PC-3 (cell line): ENCODE data around the gene SNX7. TPM values are rescaled to one million over a fixed set of nuclear protein-coding genes. Genes with fewer than 3 reads are reported as not detected.

Source experiments
- ATAC-seq: fragments of 200-7000 bp; cut with Tn5 transposase; 2 replicates; pipeline ENCODE4 v1.9.1; 2020; ENCODE audit warnings: mild to moderate bottlenecking, moderate library complexity
- Bru-seq: library from RNA; stranded (reverse); fragments of 400-500 nt; gene quantifications from one replicate; lab custom pipeline; 2021; lab: Mats Ljungman, UMichigan
- BruChase-seq, 2 experiments: library from RNA; stranded (reverse); fragments of 400-500 nt; gene quantifications; one replicate each; lab custom pipeline; 2021; lab: Mats Ljungman, UMichigan
- BruUV-seq: library from RNA; stranded (reverse); fragments of 400-500 nt; replicated peaks from 2 replicates; lab custom pipeline; 2021; lab: Mats Ljungman, UMichigan
- CTCF ChIA-PET: fragments of 300-600 bp; sonication (Branson Sonifier 250); formaldehyde crosslinking; loops from one replicate; lab custom pipeline; 2022; ENCODE audit warnings: antibody characterized with exemption; lab: Charles Lee
- POLR2A ChIA-PET: fragments of 300-600 bp; sonication (Branson Sonifier 250); formaldehyde crosslinking; loops from one replicate; lab custom pipeline; 2022; ENCODE audit warnings: antibody characterized with exemption; ENCODE audit not compliant: unreplicated experiment; lab: Charles Lee
- DNase-seq: peaks from one replicate; pipeline ENCODE4 v3.0.0-alpha.2; 2015
- H2AFZ ChIP-seq: fragments of 300-600 bp; sonication (generic); 2 replicates; pipeline ENCODE4 v1.6.0; 2016; ENCODE audit warnings: antibody characterized with exemption, low read length
- H3F3A ChIP-seq: fragments of 300-600 bp; sonication (generic); one replicate; pipeline ENCODE4 v1.6.0; 2017; ENCODE audit warnings: antibody characterized with exemption, low read length, control low read depth, mild to moderate bottlenecking; ENCODE audit not compliant: unreplicated experiment
- H3K27ac ChIP-seq: fragments of 300-600 bp; sonication (generic); 2 replicates; pipeline ENCODE4 v1.5.1; 2016; ENCODE audit warnings: mild to moderate bottlenecking, low read length
- H3K27me3 ChIP-seq: fragments of 300-600 bp; sonication (generic); 2 replicates; pipeline ENCODE4 v1.6.1; 2016; ENCODE audit warnings: low read length, mixed read lengths
- H3K36me3 ChIP-seq: fragments of 300-600 bp; sonication (generic); 2 replicates; pipeline ENCODE4 v1.6.1; 2016; ENCODE audit warnings: low read depth, mixed run types, low read length, mixed read lengths
- H3K4me1 ChIP-seq: fragments of 300-600 bp; sonication (generic); 2 replicates; pipeline ENCODE4 v1.5.1; 2016; ENCODE audit warnings: low read length; ENCODE audit not compliant: insufficient read depth
- H3K4me2 ChIP-seq: fragments of 300-600 bp; sonication (generic); 2 replicates; pipeline ENCODE4 v1.6.0; 2016; ENCODE audit warnings: low read length
- H3K4me3 ChIP-seq: fragments of 300-600 bp; sonication (generic); 2 replicates; pipeline ENCODE4 v1.5.1; 2016; ENCODE audit warnings: mild to moderate bottlenecking, low read length, mixed read lengths
- H3K79me2 ChIP-seq: fragments of 300-600 bp; sonication (generic); 2 replicates; pipeline ENCODE4 v1.6.1; 2017; ENCODE audit warnings: low read length, mixed read lengths
- H3K9ac ChIP-seq: fragments of 300-600 bp; sonication (generic); 2 replicates; pipeline ENCODE4 v1.6.0; 2016; ENCODE audit warnings: mild to moderate bottlenecking, low read length
- H3K9me2 ChIP-seq: fragments of 300-600 bp; sonication (generic); replicated peaks from 2 replicates; pipeline ENCODE4 v1.6.1; 2016; ENCODE audit warnings: mixed run types, low read length, mixed read lengths
- H3K9me3 ChIP-seq: fragments of 300-600 bp; sonication (generic); 2 replicates; pipeline ENCODE4 v1.6.1; 2016; ENCODE audit warnings: low read length, mixed read lengths
- H4K20me1 ChIP-seq: fragments of 300-600 bp; sonication (generic); 2 replicates; pipeline ENCODE4 v1.6.1; 2016; ENCODE audit warnings: low read length, mixed read lengths
- CTCF ChIP-seq: fragments of 300-600 bp; sonication (generic); conservative IDR thresholded peaks from 2 replicates; pipeline ENCODE4 v1.5.1; 2017; ENCODE audit warnings: antibody characterized with exemption, low read depth, mild to moderate bottlenecking, low read length
- EZH2 ChIP-seq: fragments of 300-600 bp; sonication (generic); IDR thresholded peaks from one replicate; pipeline ENCODE4 v1.6.1; 2017; ENCODE audit warnings: antibody characterized with exemption, mild to moderate bottlenecking, low read length; ENCODE audit not compliant: unreplicated experiment
- EZH2phosphoT487 ChIP-seq: fragments of 300-600 bp; sonication (generic); IDR thresholded peaks from 2 replicates; pipeline ENCODE4 v1.6.1; 2018; ENCODE audit warnings: mild to moderate bottlenecking, antibody characterized with exemption, low read length, borderline replicate concordance
- intact Hi-C: fragments of 100-400 bp; cut with micrococcal nuclease; formaldehyde crosslinking; loops from 2 replicates; pipeline ENCODE4 v1.9.0; 2023
- long read RNA-seq: library from polyadenylated mRNA; unstranded; transcript quantifications from one replicate; pipeline ENCODE4 v2.0.0, GENCODE V29; 2021; ENCODE audit not compliant: unreplicated experiment
- total RNA-seq: library from RNA; depleted of rRNA; stranded (reverse); fragments of >200 nt; gene quantifications from 2 replicates; pipeline ENCODE4 v1.2.3, GENCODE V29; 2014; rRNA removed

SNX7 gene
- total RNA-seq, result 36.5 and 43.3 TPM in 2 replicates
- Bru-seq, nascent RNA, result percentile 76 among the genes with signal in this experiment
- BruChase-seq, experiment 1, labeled RNA remaining after a 6-hour chase, result percentile 52 among the genes with signal in this experiment
- BruChase-seq, experiment 2, labeled RNA remaining after a 2-hour chase, result percentile 58 among the genes with signal in this experiment
- long read RNA-seq, transcript SNX7-201 (9 exons, 1,734 nt), result major isoform, 121 of 149 reads
- long read RNA-seq, partial matches to known transcripts, result 6 of 149 reads
- long read RNA-seq, other reads (novel, unspliced or antisense), result 22 of 149 reads

- Histone ChIP-seq H3K79me2 (peaks cover 42% of the 10 kb centered on the region), H3K4me2 (peak within 1 kb of the TSS; percentile 84), H3K27ac (peak within 1 kb of the TSS; percentile 69), H3K4me1 (peaks cover 10% of the 10 kb centered on the region), H3K9me3 (no peaks in the 10 kb centered on the region), H4K20me1 (no peaks in the 10 kb centered on the region), H3K9ac (peak within 1 kb of the TSS; percentile 76), H3K36me3 (no peaks in the 10 kb centered on the region), H2AFZ (peak within 1 kb of the TSS; percentile 95), H3K27me3 (no peaks in the 10 kb centered on the region), H3K4me3 (peak within 1 kb of the TSS; percentile 97), H3K9me2 (no peaks in the 10 kb centered on the region), H3F3A (no peaks in the 10 kb centered on the region)
- peak; percentile 77 for DNase-seq
- peak; percentile 89 for ATAC-seq
- intact Hi-C loops, result loop anchor here (2.0 to 5.0 kb wide), 3 partner anchors 15 to 164 kb away; no protein-coding TSS in a partner anchor
- CTCF ChIA-PET, result no interaction called here
- TF ChIP-seq CTCF (peak; percentile 28; the same call in 1 of the 2 replicates), EZH2phosphoT487 (no peak), EZH2 (no peak)
- POLR2A ChIA-PET, result interaction anchor here (0.5 to 0.7 kb wide), 2 partner anchors 11 to 275 kb away, joined by 3 read pairs; no protein-coding TSS in a partner anchor
- BruUV-seq, result no TSS peak
Measured at GRCh38 chr1:98661544-98662355, at the start of gene SNX7. TSS of gene SNX7 (plus strand) at chr1:98661721. CDS start at chr1:98661732, 11 bp downstream.

GRCh38 chr1:98637316-98637715, 24.2 kb upstream of the SNX7 start:
- CTCF ChIA-PET, result no interaction called here

More at GRCh38 chr1:98637316-98637715, 24.2 kb upstream of the SNX7 start:
- no TSS peak for BruUV-seq
- no peak overlapping the region for H2AFZ ChIP-seq
- ATAC-seq, result no peak
- no peaks in the 10 kb centered on the region for H3K27me3 ChIP-seq
- H3K4me2 ChIP-seq, result no peak overlapping the region
- no peaks in the 10 kb centered on the region for H3K36me3 ChIP-seq
- no peaks in the 10 kb centered on the region for H3F3A ChIP-seq
- no peak overlapping the region for H3K4me3 ChIP-seq
- no peak overlapping the region for H3K27ac ChIP-seq
- intact Hi-C loops, result no loop called here
- no peaks in the 10 kb centered on the region for H3K9me2 ChIP-seq
- no peak for DNase-seq
- no peaks in the 10 kb centered on the region for H3K4me1 ChIP-seq
- POLR2A ChIA-PET, result no interaction called here
- H3K9me3 ChIP-seq, result no peaks in the 10 kb centered on the region
- no peak overlapping the region for H3K9ac ChIP-seq
- no peaks in the 10 kb centered on the region for H4K20me1 ChIP-seq
- H3K79me2 ChIP-seq, result no peaks in the 10 kb centered on the region
- TF ChIP-seq EZH2 (no peak), EZH2phosphoT487 (no peak), CTCF (no peak)
